Motor neuron (in vitro differentiated cells): ENCODE results near the gene PHF13. TPM values are rescaled to one million over a fixed set of nuclear protein-coding genes. Genes with fewer than 3 reads are reported as not detected.
"Not testable (repeated sequence)": the region's sequence is repeated elsewhere in the genome, so short reads cannot be mapped to it uniquely, and the experiment has no call there.

Experiments
- ATAC-seq, 8 experiments: fragments of 200-7000 bp; cut with Tn5 transposase; replicated peaks in 6 of 8; 2 replicates each; pipeline ENCODE4 v1.8.0; 2021; ENCODE audit warnings: mild to moderate bottlenecking in 8 of 8, moderate library complexity in 8 of 8
- H3K27ac ChIP-seq, 2 donors: fragments of 250-450 bp; sonication (Bioruptor Pico); 2 replicates each; pipeline ENCODE4 v1.9.0; 2021; ENCODE audit warnings: antibody characterized with exemption in 2 of 2, mild to moderate bottlenecking in 2 of 2, moderate library complexity in 1 of 2
- H3K4me1 ChIP-seq, 2 donors: fragments of 250-450 bp; sonication (Bioruptor Pico); replicated peaks in 1 of 2; 2 replicates each; pipeline ENCODE4 v1.6.1; 2021; ENCODE audit warnings: antibody characterized with exemption in 2 of 2, mild to moderate bottlenecking in 2 of 2, moderate library complexity in 1 of 2
- H3K4me3 ChIP-seq, 5 donors: fragments of 250-450 bp; sonication (Bioruptor Pico); 2 replicates each; pipeline ENCODE4 v1.9.0; 2021; ENCODE audit warnings: antibody characterized with exemption in 5 of 5, mild to moderate bottlenecking in 5 of 5, moderate library complexity in 4 of 5
- WGBS, 10 experiments: fragments of 450-650 bp; shearing (Covaris generic); methylation state at CpG; one replicate each; pipeline ENCODE4 v1.0.0; 2022; 5-methylcytosine and 5-hydroxymethylcytosine counted together
- in situ Hi-C, 9 experiments: fragments of 400-800 bp; cut with MboI; loops; one replicate each; pipeline ENCODE4 v1.15.0; 2021; ENCODE audit warnings: low sequenced_read_pairs in 9 of 9, low pct_unique_long_range_greater_than_20kb in 2 of 9; ENCODE audit not compliant: unreplicated experiment in 9 of 9
- total RNA-seq, 8 experiments: library from RNA; unstranded; fragments of 300-600 nt; gene quantifications; 2 replicates each; pipeline versions ENCODE4 v1.2.3 to v1.2.4, GENCODE V29; 2022

The PHF13 gene
- total RNA-seq, 8 experiments from 2014 or later: 7.3 to 17.1 (median 10.1) TPM

- in situ Hi-C loops: no loop called here
- 53 to 90% (median 69%) methylated on average over 2 to 8 of the region's 17 CpGs for WGBS, 10 experiments
- ATAC-seq: peak in 5 of 8 experiments; percentile 36 to 61 (median 58)
- Histone ChIP-seq H3K27ac (peak overlapping the region; percentile 29 to 56), H3K4me1 (peaks cover 15% of the 10 kb centered on the region in 2 donors), H3K4me3 (no peak overlapping the region)
Observed at GRCh38 chr1:6651909-6652308, 38.4 kb downstream of the PHF13 start.

- Histone ChIP-seq H3K27ac (no peak overlapping the region), H3K4me1 (peaks cover 15% of the 10 kb centered on the region in 2 donors), H3K4me3 (no peak overlapping the region)
- ATAC-seq: peak in 1 of 8 experiments; percentile 7
- 81 to 100% (median 89%) methylated on average over 1 to 6 of the region's 6 CpGs; no CpG with 5 or more reads in 4 of the 10 experiments for WGBS, 10 experiments
- in situ Hi-C loops: no loop called here
Observed at GRCh38 chr1:6652986-6653385, 39.5 kb downstream of the PHF13 start.

GRCh38 chr1:6653436-6654290, 40.1 kb downstream of the PHF13 start:
- H3K27ac ChIP-seq: no peak overlapping the region
- no peak overlapping the region for H3K4me3 ChIP-seq
- 73 to 99% (median 90%) methylated on average over 2 to 20 of the region's 23 CpGs for WGBS, 10 experiments
- H3K4me1 ChIP-seq: peaks cover 15% of the 10 kb centered on the region in 2 donors
- in situ Hi-C loops: no loop called here
- ATAC-seq: peak in 4 of 8 experiments; percentile 25 to 51 (median 40)

- in situ Hi-C loops: no loop called here
- Histone ChIP-seq H3K4me1 (peaks cover 6% of the 10 kb centered on the region in 2 donors), H3K27ac (no peak overlapping the region), H3K4me3 (no peak overlapping the region)
- ATAC-seq: no peak
- WGBS, 10 experiments: 94 to 100% (median 97%) methylated on average over 1 to 6 of the region's 6 CpGs; no CpG with 5 or more reads in 5 of the 10 experiments
Observed at GRCh38 chr1:6657138-6657537, 43.6 kb downstream of the PHF13 start.

GRCh38 chr1:6658359-6659060, 45.0 kb downstream of the PHF13 start:
- no peak for ATAC-seq
- no peak overlapping the region for H3K4me3 ChIP-seq
- H3K27ac ChIP-seq: no peak overlapping the region
- in situ Hi-C loops: no loop called here
- WGBS, 10 experiments: 71 to 100% (median 90%) methylated on average over 2 to 5 of the region's 5 CpGs
- peaks cover under 1 to 3% of the 10 kb centered on the region in 2 donors for H3K4me1 ChIP-seq

GRCh38 chr1:6660415-6661049, 47.0 kb downstream of the PHF13 start:
- in situ Hi-C loops: no loop called here
- no peak for ATAC-seq
- Histone ChIP-seq H3K27ac (no peak overlapping the region), H3K4me1 (peaks cover 0 to 3% of the 10 kb centered on the region in 2 donors), H3K4me3 (no peak overlapping the region)
- 50 to 97% (median 92%) methylated on average over 4 to 7 of the region's 7 CpGs; no CpG with 5 or more reads in 1 of the 10 experiments for WGBS, 10 experiments

- H3K4me1 ChIP-seq, H3K4me3 ChIP-seq, in situ Hi-C loops, ATAC-seq, H3K27ac ChIP-seq: not testable (repeated sequence)
- WGBS, 10 experiments: 80 to 100% (median 100%) methylated on average over 1 to 7 of the region's 7 CpGs; no CpG with 5 or more reads in 1 of the 10 experiments
Observed at GRCh38 chr1:6662468-6662867, 48.9 kb downstream of the PHF13 start.

GRCh38 chr1:6666696-6667095, 53.2 kb downstream of the PHF13 start:
- ATAC-seq: no peak
- no peak overlapping the region for H3K4me3 ChIP-seq
- in situ Hi-C loops: no loop called here
- no peak overlapping the region for H3K27ac ChIP-seq
- 80 to 100% (median 92%) methylated on average over 1 to 5 of the region's 5 CpGs; no CpG with 5 or more reads in 3 of the 10 experiments for WGBS, 10 experiments
- H3K4me1 ChIP-seq: peaks cover 0 to 3% of the 10 kb centered on the region in 2 donors

- WGBS, 10 experiments: 80 to 100% (median 94%) methylated on average over 2 to 6 of the region's 6 CpGs; no CpG with 5 or more reads in 2 of the 10 experiments
- peaks cover 0 to 3% of the 10 kb centered on the region in 2 donors for H3K4me1 ChIP-seq
- in situ Hi-C loops: no loop called here
- H3K27ac ChIP-seq: no peak overlapping the region
- no peak overlapping the region for H3K4me3 ChIP-seq
- ATAC-seq: no peak
Observed at GRCh38 chr1:6667139-6667538, 53.6 kb downstream of the PHF13 start.

- Histone ChIP-seq H3K4me3 (no peak overlapping the region), H3K27ac (no peak overlapping the region), H3K4me1 (no peaks in the 10 kb centered on the region)
- 79 to 100% (median 99%) methylated on average over 2 to 9 of the region's 9 CpGs; no CpG with 5 or more reads in 1 of the 10 experiments for WGBS, 10 experiments
- in situ Hi-C loops: no loop called here
- no peak for ATAC-seq
Observed at GRCh38 chr1:6668503-6668902, 55.0 kb downstream of the PHF13 start.

- WGBS, 10 experiments: 50 to 100% (median 94%) methylated on average over 1 to 2 of the region's 2 CpGs; no CpG with 5 or more reads in 4 of the 10 experiments
Observed at GRCh38 chr1:6672558-6672957, 59.0 kb downstream of the PHF13 start.

More at GRCh38 chr1:6672558-6672957, 59.0 kb downstream of the PHF13 start:
- Histone ChIP-seq H3K4me3 (no peak overlapping the region), H3K27ac (no peak overlapping the region), H3K4me1 (no peaks in the 10 kb centered on the region)
- ATAC-seq: peak in 4 of 8 experiments; percentile 47 to 69 (median 61)
- in situ Hi-C loops: no loop called here
